ENCODE measurements around the gene SPOCK3. TPM values are rescaled to one million over a fixed set of nuclear protein-coding genes. Genes with fewer than 3 reads are reported as not detected.

Gene SPOCK3
- polyA plus RNA-seq, 3 donors, result 7.6 to 15.4 (median 13.8) TPM

DNA sequence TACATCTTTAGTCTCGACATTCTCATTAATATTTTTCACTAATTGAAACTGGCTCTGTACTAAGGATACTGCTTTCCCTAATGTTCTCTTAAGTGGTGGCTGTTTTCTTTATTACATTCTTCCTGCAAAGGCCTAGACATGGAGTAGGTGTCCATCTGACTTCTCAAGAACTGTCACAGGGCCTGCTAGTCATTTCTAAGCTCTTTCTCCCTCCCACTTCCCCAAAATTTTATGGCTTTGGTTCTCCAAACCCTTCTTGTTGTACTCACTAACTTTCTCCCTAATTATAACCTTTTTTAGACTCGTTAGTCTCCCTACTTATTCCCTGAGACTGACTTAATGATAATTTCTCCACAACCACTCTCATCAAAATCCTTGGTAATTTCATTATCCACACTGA, 133.3 kb downstream of the SPOCK3 start:
- no peak for DNase-seq (ENCODE audit: extremely low read depth in 1 of 11, low read depth in 9 of 11, low spot score in 4 of 11)

DNA sequence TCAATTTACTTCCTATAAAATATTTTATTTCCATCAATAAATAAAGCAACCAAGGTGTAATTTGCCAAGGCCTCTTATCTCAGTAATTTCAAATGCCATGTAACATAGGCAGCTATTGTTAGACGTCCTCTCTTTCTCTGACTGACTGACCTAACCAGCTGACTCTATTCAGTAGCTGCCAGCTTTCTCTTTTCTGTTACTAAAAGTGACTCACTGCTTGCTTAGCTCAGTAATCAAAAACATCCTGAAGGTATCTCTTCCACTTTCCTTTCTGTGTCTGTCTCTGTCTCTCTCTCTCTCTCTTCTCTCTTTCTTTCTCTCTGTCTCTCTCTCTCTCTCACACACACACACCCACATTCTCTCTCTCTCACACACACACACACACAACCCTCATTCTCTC, 134.2 kb downstream of the SPOCK3 start:
- no peak for DNase-seq (ENCODE audit: extremely low read depth in 1 of 11, low read depth in 9 of 11, low spot score in 4 of 11)

DNA sequence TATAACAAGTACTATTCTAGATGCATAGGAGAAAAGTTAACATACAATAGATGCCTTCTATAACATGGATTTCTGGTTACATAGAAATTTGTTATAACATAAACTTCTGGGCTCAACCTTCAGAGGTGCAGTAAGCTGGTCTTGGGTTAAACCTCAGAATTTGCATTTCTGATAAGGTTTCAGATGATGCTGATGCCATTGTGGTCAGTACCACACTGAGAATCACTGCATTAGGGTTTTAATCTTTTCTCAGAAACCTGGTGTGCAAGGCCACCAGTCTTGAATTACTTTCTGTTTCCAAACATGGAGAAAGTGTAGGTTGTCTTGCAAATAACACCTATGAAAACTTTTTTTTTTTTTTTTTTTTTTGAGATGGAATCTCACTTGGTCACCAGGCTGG, 146.2 kb downstream of the SPOCK3 start:
- no peak for DNase-seq (ENCODE audit: extremely low read depth in 1 of 11, low read depth in 9 of 11, low spot score in 4 of 11)

DNA sequence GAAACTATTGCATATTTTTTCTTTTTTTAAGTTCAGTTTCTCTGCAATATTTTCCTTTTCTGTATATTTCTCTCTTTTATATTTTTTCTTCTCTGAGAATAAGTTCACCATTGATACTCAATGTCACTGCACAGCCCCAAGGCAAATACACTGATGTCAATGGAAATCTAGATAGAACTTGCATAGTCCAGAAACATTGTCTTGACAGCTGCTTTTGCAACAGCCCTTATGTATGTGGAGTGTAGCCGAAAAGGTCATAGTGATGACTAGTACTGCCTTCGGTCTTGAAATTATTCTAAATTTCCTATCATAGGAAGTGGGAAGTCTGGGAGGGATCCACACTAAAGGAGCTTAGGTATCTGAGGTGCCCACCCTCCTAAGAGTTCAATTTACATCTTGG, 150.0 kb downstream of the SPOCK3 start:
- no peak for DNase-seq (ENCODE audit: extremely low read depth in 1 of 11, low read depth in 9 of 11, low spot score in 4 of 11)

DNA sequence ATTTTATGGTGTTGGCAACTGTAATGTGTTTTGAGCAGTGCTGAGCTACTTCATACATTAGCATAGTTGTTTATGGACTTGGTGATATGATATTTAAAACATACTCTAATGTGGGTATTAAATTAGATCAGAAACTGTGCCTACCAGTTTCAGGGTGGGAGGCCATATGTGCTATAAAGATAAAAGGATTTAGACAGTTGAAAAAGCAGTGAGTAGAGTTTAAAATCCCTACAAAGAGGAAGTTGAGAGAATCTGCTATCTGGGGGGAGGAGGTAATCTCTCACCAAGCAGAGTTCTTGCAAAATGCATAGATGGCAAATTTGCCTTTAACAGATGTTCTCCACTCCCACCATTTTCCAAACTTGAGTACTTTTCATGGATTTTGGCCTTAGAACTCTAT, 154.5 kb downstream of the SPOCK3 start:
- no peak for DNase-seq (ENCODE audit: extremely low read depth in 1 of 11, low read depth in 9 of 11, low spot score in 4 of 11)

DNA sequence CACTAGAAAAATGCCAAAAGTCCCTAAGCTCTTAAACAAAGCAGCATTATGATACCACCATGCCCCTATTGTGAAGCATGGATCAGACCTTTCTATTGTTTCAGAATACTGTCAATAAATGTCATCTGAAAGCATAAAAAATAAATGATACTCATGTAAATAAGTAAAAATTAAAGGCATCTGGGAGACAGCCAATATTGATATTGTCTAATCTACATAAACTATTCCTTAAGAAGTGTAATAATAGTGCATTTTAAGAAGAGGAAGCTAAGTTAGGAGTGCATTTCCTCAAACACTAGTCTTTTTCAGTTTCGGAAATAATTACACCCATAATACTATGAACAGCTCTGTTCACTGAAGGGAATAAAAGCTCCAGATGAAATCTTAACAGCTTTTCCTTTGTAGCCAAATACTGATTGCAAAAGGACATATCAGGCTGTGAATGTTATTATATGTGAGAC, 181.6 kb downstream of the SPOCK3 start:
- no peak for DNase-seq (ENCODE audit: extremely low read depth in 1 of 11, low read depth in 9 of 11, low spot score in 4 of 11)

DNA sequence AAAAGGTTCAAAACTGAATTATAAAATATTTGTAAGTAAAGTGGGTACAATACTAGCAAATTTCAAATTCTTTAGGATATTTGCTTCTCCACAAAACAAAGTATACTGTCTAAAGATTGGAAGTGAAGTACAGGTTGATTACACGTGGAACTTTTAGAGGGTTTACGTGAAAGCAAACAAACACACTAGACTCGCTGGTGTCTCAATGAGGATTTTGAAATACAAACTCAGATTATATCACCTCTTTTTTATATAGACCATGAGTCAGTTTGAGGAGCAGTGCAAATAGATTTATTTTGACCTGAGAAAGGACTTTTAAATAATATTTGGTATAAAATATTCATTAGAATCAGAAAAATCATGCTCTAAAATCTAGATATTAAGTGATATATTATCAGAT, 185.0 kb downstream of the SPOCK3 start:
- DNase-seq (ENCODE audit: extremely low read depth in 1 of 11, low read depth in 9 of 11, low spot score in 4 of 11), result no peak

DNA sequence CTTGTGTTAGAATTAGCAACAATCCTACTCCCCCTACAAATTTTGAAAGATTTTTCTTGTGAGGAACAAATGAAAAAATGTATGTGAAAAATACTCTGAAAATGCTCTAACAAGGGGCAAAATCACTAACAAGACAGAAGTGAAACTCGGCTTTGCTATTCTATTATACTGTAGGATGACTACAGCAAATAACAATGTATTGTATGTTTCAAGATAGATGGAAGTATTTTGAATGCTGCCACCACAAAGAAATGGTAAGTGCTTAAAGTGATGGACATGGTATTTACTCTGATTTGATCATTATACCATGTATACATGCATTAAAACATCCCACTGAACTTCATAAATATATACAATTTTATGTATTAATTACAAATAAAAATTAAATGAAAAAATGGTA, 192.8 kb downstream of the SPOCK3 start:
- DNase-seq (ENCODE audit: extremely low read depth in 1 of 11, low read depth in 9 of 11, low spot score in 4 of 11), result no peak

DNA sequence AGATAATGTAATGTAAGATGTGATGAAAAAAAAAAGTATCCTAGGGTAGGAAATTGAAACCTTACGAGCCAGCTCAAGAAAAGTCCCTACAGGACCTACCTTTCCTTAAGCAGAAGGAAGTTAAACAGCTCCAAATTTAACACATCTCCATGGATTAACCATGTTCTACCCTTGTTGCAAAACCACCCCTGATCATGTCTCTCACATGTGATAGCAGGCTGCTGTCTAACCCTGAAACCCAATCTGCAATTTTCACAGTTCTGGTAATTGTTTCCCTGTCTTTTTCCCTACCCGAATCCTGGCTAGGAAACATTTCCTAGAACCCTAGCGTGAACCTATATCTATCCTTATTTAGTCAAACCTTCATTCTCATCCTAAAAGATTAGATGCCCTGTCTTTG, 198.9 kb downstream of the SPOCK3 start:
- DNase-seq (ENCODE audit: extremely low read depth in 1 of 11, low read depth in 9 of 11, low spot score in 4 of 11), result no peak

DNA sequence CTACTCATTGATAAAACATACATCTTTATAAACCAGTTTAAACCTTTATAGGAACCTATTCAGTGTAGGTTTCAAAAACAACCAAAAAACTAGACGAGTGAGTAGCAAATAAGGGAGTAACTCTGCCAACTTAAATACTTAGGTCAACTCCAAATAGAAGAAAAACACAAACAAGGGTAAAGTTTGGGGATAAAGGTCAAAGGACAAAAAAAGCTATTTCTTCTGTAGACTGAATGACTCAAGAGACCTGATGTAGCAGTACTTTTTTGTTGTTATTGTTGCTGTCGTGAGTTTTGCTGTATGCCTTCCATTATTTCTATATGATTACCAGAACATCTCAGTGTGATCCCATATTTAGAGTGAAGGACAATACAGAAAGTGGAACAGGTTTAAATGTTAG, 199.3 kb downstream of the SPOCK3 start:
- no peak for DNase-seq (ENCODE audit: extremely low read depth in 1 of 11, low read depth in 9 of 11, low spot score in 4 of 11)

DNA sequence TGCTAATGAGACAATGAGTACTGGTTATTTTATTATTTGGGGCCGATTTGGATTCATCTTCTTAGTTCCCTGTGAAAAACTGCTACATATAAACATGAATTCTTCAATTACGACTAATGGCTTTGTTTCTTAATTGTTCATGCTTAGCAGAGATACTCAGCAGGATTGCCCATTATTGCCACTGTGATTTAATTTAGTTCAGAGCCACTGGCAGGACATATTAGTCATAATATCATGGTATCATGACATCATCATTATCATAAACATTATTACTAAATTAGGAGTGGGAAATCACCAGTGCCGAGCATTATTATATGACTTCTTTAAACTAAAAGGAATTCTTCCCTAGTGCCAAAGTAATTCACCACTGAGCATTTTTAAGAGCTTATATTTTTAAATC, 201.4 kb downstream of the SPOCK3 start:
- DNase-seq (ENCODE audit: extremely low read depth in 1 of 11, low read depth in 9 of 11, low spot score in 4 of 11), result no peak

DNA sequence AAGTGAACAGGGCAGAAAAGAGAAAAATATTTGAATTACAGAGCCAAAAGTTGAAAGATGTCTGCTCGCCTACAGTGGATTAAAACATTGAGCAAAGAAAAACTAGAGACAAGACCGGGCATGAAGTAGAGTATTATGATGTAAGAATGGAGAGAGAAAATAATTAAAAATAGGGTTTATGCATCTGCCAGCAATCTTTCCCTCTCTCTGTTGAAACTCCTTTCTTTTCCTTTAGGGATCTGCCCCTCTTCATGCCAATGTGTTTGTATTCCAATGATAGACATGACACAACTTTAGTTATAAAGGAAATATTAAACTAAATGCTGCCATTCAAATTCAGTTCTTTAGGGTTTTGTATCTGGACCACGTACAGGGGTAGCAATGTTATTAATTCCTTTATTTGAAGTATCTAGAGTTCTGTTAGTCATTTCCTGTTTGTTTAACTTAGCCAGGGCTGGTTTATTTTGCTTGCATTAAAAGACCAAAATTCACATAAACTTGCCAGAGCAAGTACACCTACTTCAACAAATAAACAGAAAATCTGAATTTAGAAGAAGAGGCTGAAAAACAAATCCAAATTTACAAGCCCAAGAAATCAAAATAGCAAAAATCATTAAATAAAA, 202.6 kb downstream of the SPOCK3 start:
- DNase-seq (ENCODE audit: extremely low read depth in 1 of 11, low read depth in 9 of 11, low spot score in 4 of 11), result no peak

DNA sequence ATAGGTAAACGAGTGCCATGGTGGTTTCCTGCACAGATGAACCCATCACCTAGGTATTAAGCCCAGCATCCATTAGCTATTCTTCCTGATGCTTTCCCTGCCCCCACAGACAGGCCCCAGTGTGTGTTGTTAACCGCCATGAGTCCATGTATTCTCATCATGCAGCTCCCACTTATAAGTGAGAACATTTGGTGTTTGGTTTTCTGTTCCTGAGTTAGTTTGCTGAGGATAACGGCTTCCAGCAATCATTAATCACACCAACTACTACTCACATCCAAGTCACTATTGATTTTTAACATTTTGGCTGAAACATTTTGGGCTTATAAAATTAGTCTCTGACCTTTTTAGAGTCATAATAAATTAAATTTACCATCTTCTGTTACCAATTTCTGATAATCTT, 205.3 kb downstream of the SPOCK3 start:
- no peak for DNase-seq (ENCODE audit: extremely low read depth in 1 of 11, low read depth in 9 of 11, low spot score in 4 of 11)

DNA sequence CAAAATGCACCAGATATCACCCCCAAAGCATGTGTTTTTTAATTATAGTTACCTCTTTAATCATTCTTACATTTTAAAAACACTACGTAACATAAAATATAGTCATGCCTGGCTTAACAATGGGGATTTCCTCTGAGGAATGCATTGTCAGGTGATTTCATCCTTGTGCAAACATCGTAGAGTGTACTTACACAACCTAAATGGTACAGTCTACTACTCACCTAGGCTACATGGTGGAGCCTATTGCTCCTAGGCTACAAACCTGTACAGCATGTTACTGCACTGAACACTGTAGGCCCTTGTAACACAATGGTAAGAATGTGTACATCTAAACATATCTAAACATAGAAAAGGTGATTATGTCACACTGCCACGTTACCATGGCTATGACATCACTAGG, 208.6 kb downstream of the SPOCK3 start:
- DNase-seq (ENCODE audit: extremely low read depth in 1 of 11, low read depth in 9 of 11, low spot score in 4 of 11), result no peak

DNA sequence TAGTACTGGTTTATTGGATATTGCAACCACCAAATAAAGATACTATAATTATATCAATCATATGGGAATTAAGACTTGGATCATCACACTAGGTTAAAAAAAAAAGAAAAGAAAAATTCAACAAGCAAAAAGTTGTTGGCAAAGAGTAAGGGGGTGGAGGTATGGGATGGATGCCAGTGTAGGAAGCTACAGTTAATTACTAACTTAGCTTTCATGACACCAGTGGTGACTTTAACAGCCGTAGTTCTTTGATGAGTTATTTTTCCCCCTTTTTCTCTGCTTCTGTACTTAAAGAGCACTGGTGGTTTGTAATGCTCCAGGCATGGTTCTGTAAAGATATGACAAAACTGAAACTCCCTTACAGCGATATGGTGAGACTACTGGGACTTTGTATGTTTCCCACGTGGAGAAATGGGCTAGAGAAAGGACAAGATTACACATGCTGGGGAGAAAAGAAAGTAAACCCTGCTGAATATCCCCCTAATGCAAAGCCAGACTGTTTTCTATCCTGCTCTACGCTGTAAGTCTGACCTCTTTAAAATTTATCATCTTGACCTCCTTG, 210.8 kb downstream of the SPOCK3 start:
- DNase-seq (ENCODE audit: extremely low read depth in 1 of 11, low read depth in 9 of 11, low spot score in 4 of 11), result no peak

DNA sequence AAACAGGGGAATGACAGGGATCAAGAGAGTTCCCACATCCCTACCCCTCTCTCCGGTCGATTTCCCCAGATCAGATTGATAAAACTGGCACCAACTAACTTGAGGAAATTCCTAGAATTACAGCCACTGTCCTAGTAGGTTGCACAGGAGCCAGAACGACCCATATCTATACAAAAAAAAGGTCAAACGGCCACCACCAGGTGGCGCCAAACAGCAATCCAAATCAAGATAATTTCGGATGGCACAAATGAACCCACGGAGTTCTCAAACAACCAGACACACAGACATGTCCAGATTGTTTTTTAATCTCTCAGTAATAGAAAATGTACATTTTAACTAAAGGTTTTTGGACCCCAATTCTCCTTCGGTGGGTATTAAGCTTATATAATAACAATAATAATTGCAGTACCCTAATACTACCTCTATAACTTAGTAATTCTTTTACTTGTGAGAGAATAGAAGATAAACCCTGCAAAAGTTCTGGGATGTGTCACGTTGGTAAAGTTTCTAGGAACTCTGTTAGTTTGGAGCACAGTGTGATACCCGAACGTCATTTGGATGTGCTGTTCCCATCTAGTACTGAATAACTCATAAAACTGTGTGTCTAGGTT, 212.6 kb downstream of the SPOCK3 start:
- DNase-seq (ENCODE audit: extremely low read depth in 1 of 11, low read depth in 9 of 11, low spot score in 4 of 11), result peak; percentile 43 to 83 (median 50)

DNA sequence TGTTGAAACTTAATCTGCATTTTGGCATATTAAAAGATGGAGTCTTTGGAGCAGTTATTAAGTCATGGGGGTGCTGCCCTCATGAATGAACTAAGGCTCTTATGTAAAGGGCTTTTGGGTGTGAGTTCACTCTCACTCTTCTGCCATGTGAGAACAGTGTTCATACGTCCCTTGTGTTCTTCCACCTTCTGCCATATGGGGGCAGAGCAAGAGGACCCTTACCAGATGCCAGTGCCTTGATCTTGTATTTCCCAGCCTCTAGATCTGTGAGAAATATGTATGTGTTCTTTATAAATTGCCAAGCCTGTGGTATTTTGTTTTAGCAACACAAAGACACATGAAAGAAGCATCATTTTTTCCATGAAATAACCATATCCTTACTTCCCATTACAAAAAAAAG, 213.9 kb downstream of the SPOCK3 start:
- no peak for DNase-seq (ENCODE audit: extremely low read depth in 1 of 11, low read depth in 9 of 11, low spot score in 4 of 11)

DNA sequence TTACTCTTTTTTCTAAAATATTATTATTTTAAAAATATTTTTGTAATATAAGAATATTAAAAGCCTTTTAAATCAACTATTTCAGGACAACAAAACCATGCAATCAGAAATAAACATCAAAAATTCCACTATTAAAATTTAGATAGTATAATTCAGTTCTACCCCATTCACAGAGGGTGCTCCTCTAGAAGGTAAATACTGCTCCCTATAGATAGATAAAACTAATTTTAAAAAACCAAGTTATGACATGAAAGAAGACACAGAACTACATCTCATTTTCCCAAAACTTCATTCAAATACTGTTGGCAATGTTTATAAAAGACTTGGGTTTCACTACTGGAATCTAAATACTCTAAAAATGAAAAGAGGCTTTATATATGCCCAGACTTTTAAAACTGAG, 219.3 kb downstream of the SPOCK3 start:
- no peak for DNase-seq (ENCODE audit: extremely low read depth in 1 of 11, low read depth in 9 of 11, low spot score in 4 of 11)

DNA sequence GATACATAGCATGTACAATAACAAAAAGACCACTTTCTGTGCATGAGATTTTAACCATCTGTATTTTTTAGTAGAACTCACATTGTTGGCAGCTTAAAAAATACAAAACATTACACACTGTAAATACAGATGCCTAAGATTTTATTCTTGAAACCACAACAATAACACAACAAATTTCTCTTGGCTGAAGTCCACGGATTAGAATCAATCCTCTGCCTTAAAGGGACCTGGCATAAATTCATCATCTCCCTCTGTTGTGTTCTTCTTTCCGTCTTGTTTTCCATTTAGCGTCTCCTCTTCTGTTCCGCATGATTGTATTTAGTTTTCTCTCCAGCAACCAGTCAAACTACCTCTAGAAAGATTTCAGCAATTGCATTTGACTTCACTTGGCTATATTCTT, 231.0 kb downstream of the SPOCK3 start:
- no peak for DNase-seq (ENCODE audit: extremely low read depth in 1 of 11, low read depth in 9 of 11, low spot score in 4 of 11)

DNA sequence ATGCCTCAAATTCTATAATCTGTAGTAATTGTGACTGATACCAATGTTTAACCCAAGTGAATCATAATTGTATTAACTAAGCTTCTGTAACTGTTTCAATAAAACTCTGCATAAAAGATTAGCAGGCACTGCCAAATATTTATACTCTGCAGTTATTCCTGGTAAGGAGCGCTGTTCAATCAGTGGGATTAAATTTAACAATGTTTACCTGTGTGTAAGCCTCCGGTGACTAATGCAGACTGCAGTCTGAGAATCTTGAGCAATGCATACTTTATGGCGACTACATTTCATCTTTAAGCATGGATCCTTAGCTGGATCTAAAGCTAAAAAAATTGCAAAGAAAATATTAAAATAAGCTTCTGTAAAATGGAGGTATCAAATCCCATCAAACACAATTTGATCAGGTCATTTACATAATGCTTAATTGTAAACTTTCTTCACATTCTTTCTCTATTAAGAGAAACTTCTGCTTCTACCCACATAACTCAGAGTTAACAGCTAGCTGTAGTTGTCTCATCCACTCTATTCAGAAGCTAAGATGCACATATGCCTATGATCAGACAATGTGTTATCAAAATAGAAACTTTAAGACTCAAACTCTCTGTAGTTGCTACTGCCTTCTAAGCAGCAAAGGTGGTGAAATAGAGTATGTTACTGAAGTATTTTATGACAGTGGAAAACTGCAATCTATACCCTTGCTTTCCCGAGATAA, 234.0 kb downstream of the SPOCK3 start:
- DNase-seq (ENCODE audit: extremely low read depth in 1 of 11, low read depth in 9 of 11, low spot score in 4 of 11), result no peak

Measured in renal cortex interstitium (tissue), 11 donors.